Fibroblast of gingiva (primary cell): Measurements from ENCODE around the gene POLR2E.
A peak's percentile ranks its signal among the peaks of the same experiment; 100 is the strongest.

Source experiments
- DNase-seq: peaks from one replicate; pipeline ENCODE4 v3.0.0-alpha.2; 2011; ENCODE audit warnings: low read depth

The POLR2E gene

DNA sequence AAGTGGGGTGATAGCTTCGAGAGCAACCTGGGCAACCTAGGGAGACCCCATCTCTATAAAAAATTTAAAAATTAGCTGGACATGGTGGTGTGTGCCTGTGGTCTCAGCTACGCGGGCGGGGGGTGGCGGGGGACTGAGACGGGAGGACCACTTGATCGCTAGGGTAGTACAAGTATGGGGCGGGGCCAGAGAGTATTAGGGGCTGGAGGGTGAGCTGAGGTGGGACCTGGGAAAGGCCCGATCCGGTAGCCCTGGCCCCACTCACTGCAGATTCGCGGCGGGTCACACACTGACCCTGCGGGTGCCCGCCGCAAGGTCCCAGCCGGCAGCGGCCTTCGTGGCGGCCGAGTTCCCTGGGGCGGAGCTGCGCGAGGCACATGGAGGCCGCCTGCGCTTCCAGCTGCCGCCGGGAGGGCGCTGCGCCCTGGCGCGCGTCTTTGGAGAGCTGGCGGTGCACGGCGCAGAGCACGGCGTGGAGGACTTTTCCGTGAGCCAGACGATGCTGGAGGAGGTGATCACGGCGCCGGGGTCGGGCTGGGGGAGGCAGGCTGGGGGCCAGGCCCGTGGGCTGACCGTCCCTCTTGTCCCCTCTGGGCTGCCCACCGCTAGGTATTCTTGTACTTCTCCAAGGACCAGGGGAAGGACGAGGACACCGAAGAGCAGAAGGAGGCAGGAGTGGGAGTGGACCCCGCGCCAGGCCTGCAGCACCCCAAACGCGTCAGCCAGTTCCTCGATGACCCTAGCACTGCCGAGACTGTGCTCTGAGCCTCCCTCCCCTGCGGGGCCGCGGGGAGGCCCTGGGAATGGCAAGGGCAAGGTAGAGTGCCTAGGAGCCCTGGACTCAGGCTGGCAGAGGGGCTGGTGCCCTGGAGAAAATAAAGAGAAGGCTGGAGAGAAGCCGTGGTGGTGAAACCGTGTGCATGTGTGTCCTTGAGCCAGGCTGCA lies 30.2 kb downstream of the POLR2E start:
- DNase-seq, result peak; percentile 56

DNA sequence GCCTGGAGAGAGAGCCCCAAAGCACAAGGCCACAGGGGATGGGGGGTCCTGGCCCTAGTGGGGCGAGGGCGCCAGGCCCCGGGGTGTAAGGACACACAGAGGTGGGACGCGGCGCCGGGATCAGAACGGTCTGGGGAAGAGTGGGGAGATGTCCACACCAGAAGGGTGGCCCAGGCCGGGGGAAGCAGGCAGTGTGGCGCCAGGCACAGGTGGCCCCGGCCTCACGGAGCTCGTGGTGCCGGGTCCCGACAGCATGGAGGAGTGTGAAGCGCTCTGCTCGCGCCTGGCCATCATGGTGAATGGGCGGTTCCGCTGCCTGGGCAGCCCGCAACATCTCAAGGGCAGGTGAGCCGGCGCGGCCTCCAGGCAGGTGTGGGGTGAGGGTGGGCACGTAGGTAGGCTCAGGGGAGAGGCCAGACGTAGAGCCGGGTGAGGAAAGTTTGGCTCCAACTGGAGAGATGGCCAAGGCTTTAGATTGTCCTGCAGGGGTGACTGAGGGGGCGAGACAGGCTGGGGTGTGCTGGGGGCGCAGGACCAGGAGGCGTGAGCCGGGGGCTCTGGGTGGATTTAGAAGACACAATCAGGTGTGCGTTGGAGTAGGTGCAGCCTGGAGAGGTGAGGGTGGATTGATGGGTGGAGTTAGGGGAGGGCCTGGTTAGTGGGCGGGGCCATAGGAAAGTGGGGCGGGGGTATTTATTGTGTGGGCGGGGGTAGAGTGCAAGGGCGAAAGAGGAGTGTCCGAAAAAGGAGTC lies 31.1 kb downstream of the POLR2E start:
- no peak for DNase-seq

DNA sequence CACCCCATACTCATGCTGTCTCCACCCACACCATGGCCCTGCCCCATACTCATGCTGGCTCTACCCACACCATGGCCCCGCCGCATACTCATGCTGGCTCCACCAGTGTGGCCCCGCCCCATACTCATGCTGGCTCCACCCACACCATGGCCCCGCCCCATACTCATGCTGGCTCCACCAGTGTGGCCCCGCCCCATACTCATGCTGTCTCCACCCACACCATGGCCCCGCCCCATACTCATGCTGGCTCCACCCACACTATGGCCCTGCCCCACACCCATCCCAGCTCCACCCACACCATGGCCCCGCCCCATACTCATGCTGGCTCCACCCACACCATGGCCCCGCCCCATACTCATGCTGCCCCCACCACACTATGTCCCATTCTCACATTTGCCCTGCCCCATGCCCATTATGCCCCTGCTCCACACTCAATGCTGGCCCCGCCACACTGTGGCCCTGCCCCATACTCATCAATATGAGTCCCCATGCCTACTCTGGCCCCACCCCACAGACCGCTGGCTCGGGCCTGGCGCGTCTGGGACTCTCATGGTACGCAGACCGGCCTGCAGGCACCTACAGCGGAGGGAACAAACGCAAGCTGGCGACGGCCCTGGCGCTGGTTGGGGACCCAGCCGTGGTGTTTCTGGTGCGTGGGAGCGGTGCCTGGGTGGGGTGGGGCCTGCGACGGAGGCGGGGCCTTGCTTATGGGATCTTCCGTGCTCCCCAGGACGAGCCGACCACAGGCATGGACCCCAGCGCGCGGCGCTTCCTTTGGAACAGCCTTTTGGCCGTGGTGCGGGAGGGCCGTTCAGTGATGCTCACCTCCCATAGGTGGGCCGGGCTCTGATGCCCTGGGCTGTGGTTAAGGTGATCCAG lies 31.9 kb downstream of the POLR2E start:
- no peak for DNase-seq

DNA sequence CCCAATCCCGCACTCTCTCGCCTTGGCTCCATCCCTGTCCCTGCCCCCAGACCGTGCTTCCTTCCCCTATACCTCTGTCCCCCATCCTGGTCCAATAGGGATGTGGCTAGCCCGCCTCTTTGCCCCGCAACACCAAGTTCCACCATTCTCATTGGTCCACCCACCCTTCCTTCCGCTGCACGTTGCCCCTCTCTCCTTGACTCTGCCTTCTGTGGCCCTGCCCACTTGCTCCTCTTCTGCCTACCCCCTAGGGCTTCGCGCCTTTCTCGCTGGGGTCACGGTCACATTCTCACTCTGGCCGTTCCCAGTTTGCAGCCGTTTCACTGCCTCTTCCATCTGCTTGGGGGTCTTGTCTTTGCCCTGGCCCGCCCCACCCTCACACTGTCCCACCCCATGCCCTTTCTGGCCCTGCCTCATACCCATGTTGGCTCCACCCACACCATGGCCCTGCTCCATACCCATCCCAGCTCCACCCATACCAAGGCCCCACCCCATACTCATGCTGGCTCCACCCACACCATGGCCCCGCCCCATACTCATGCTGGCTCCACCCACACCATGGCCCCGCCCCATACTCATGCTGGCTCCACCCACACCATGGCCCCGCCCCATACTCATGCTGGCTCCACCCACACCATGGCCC lies 32.7 kb downstream of the POLR2E start:
- DNase-seq, result no peak

DNA sequence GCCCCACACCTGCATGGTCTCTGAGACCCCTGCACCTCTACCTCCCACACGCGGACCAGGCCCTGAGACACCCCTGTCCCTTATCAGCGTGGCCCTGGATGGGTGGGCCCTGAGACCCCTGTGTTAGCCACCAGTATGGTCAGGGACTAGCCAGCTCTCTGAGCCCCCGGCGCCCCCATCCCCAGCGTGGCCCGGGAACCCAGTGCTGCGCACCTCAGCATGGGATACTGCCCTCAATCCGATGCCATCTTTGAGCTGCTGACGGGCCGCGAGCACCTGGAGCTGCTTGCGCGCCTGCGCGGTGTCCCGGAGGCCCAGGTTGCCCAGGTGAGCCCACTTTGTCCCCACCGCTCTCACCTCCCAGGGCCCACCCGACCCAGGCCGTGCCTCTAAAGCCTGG lies 33.2 kb downstream of the POLR2E start:
- DNase-seq, result no peak

DNA sequence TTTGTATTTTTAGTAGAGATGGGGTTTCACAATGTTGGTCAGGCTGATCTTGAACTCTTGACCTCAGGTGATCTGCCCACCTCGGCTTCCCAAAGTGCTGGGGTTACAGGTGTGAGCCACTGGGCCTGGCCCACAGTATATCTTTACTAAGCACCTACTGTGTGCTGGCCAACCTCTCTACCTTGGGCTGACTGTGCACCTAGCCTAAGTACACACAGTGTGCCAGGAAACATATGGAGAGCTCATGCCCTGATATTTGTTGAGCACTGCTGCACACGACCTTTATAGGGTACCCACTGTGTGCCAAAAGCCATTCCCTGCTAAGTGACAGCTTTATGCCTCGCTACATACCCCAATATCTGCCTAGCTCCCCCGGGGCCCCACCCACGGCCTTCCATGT lies 34.5 kb downstream of the POLR2E start:
- no peak for DNase-seq

DNA sequence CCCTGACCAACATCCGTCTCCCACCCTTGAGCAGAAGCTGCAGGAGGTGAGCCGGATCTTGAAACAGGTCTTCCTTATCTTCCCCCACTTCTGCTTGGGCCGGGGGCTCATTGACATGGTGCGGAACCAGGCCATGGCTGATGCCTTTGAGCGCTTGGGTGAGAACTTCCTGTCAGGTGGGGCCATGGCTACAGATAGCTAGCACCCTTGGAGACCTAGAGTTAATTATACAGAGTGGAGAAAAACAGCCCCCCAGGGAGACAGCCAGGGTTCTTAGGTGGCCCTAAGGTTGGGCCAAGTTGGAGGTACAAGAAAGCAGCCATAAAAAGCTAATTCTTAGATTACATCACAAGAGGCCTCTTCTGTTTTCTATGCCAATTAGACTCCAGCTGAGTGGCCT lies 37.1 kb downstream of the POLR2E start:
- DNase-seq, result no peak

DNA sequence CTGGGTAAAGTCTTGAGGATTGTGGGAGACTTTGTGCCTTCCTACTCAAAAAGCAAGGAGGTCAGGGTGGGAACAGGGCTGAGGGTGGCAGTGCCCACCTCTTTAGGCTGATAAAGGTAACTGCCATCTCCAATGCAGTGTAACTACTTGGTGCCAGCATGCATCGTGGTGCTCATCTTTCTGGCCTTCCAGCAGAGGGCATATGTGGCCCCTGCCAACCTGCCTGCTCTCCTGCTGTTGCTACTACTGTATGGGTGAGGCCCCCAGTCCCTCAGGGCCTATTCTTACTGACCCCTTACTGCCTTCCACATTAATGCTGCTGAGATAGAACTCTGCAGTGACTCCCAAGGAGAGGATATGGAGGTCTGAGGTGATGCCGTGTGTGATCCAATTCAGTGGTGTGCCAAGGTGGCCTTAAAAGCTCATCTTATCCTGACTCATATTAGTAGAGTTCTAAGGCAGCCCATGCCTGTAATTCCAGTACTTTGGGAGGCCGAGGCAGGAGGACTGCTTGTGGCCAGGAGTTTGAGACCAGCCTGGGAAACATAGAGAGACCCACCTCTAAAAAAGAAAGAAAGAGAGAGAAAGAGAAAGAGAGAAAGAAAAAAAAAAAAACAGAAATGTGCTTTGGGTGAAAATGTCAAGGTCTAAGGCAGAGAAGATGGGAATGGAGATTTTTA lies 37.9 kb downstream of the POLR2E start:
- peak; percentile 73 for DNase-seq

DNA sequence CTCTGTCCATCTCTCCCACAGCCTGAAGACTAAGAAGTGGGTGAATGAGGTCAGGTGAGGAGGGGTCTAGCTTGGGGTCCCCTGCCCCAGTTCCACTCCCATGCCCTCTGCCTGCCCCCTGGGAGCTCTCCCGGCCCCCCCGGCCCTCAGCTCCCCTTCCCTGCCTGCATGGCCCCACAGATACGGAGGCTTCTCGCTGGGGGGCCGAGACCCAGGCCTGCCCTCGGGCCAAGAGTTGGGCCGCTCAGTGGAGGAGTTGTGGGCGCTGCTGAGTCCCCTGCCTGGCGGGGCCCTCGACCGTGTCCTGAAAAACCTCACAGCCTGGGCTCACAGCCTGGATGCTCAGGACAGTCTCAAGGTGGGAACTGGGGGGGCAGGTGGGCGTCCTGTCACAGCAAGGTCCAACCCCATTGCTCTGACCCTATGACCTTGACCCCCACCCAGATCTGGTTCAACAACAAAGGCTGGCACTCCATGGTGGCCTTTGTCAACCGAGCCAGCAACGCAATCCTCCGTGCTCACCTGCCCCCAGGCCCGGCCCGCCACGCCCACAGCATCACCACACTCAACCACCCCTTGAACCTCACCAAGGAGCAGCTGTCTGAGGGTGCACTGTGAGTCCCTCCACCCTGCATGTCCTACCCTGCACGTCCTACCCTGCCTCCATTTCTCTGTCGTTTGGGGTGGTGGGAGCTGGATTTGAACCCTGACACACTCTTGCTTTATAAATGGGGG lies 39.1 kb downstream of the POLR2E start:
- no peak for DNase-seq

DNA sequence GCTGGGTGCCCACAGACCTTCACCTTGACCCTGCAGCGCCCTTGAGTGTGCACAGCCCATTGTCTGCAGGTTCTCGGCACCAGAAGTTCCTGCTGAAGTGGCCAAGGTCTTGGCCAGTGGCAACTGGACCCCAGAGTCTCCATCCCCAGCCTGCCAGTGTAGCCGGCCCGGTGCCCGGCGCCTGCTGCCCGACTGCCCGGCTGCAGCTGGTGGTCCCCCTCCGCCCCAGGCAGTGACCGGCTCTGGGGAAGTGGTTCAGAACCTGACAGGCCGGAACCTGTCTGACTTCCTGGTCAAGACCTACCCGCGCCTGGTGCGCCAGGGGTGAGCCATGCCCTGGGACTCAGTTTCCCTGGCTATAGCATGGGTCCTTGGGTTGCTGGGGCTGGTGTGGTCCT lies 40.1 kb downstream of the POLR2E start:
- no peak for DNase-seq

DNA sequence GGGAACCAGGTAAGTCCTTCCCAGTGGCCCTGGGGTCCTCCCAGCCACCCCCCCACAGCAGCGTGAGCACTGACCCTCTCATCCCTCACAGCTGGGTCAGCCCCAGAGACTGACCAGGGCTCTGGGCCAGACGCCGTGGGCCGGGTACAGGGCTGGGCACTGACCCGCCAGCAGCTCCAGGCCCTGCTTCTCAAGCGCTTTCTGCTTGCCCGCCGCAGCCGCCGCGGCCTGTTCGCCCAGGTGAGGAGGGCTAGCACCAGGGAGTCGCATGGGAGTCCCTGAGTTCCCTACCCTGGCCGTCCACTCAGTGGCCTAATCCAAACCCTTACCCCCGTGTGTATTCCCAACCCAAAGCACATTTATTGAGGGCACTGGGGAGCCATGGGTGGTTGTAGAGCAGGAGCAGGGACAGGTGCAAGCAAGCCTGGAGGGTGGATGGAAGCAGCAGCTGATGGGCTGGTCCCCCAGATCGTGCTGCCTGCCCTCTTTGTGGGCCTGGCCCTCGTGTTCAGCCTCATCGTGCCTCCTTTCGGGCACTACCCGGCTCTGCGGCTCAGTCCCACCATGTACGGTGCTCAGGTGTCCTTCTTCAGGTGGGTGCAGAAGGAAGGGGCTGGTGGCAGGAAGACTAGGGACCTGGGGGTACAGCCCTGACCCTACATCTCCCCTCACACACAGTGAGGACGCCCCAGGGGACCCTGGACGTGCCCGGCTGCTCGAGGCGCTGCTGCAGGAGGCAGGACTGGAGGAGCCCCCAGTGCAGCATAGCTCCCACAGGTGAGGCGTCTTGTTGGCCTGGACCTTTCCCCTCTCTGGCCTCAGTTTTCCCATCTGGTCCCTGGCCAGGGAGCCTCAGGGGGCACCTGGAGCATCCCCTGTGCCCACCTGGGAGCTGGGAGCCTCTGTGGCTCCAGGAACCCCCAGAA lies 40.8 kb downstream of the POLR2E start:
- no peak for DNase-seq

DNA sequence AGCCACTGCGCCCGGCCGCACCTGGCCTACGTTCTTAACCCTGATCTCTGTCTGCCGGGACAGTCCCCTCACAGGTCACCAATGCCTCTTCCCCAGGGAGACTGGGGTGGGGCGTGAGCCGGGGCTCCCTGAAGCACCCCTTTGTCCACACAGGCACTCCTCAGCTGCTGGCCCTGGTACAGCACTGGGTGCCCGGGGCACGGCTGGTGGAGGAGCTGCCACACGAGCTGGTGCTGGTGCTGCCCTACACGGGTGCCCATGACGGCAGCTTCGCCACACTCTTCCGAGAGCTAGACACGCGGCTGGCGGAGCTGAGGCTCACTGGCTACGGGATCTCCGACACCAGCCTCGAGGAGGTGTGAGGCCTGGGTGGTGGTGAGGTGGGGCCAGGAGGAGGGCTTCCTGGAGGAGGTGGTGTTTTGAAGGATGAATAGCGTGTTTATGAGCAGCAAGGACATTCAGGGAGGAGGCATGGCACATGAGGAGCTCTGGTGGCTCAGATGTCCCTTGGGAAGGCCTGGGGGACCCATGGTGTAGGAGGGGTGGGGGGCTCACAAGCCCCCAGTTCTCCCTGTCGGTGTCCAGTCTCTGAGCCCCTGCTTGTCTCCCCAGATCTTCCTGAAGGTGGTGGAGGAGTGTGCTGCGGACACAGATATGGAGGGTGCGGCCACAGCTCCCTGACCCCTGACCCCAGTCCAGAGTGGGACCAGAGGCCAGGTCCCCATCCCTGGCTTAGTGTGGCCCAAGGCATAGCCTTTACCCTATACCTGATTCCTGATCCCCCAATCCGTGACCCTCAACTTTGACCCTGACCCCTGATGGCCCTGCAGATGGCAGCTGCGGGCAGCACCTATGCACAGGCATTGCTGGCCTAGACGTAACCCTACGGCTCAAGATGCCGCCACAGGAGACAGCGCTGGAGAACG lies 41.7 kb downstream of the POLR2E start:
- DNase-seq, result no peak

DNA sequence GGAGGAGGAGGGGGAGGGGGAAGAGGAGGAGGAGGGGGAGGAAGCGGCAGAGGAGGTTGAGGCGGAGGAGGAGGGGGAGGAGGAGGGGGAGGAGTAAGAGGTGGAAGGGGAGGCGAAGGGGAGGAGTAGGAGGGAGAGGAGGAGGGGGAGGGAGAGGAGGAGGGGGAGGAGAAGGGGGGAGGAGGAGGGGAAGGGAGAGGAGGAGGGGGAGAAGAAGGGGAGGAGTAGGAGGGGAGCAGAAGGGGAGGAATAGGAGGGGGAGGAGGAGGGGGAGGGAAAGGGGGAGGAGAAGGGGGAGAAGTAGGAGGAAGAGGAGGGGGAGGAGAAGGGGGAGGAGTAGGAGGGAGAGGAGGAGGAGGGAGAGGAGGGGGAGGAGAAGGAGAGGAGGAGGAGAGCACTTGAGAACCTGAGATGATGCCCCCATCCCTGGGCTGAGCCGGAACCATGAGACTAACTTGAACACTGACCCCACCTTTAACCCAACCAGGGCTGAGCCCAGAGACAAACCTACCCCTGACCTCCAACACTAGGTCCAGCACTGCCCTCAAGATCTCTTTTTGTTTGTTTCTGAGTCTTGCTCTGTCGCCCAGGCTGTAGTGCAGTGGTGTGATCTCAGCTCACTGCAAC lies 42.7 kb downstream of the POLR2E start:
- DNase-seq, result no peak

DNA sequence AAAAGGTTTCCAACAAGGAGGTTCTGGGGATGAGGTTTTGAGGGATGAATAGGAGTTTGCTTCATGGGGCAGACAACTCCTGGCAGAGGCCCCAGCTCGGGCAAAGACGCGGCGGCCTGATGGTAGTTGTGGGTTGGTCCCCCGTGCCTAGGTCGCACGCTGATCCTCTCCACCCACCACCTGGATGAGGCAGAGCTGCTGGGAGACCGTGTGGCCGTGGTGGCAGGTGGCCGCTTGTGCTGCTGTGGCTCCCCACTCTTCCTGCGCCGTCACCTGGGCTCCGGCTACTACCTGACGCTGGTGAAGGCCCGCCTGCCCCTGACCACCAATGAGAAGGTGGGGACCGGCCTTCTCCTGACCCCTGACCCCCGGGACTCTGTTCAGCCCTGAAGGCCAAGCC lies 43.4 kb downstream of the POLR2E start:
- DNase-seq, result no peak

DNA sequence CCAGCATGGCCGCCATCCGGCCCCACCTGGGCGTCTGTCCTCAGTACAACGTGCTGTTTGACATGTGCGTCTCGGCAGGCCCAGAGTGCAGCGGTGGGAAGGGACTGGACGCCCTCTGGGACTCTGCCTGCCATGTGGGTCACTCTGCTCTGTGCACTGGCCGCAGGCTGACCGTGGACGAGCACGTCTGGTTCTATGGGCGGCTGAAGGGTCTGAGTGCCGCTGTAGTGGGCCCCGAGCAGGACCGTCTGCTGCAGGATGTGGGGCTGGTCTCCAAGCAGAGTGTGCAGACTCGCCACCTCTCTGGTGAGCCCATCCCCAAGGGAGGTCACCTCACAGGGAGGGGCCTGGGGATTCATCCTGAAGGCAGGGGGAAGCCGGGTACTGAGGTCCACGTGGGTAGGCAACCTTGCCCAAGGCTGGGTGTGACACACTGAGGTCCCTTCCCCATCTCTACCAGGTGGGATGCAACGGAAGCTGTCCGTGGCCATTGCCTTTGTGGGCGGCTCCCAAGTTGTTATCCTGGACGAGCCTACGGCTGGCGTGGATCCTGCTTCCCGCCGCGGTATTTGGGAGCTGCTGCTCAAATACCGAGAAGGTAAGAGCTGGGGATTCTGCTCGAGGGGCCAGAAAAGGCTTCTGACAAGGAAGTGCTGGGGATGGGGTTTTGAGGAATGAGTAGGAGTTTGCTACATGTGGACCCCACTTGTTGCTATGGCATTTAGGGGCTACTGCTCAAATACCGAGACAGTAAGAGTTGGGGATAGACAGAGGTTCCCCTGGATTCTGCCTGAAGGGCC lies 44.0 kb downstream of the POLR2E start:
- DNase-seq, result no peak

DNA sequence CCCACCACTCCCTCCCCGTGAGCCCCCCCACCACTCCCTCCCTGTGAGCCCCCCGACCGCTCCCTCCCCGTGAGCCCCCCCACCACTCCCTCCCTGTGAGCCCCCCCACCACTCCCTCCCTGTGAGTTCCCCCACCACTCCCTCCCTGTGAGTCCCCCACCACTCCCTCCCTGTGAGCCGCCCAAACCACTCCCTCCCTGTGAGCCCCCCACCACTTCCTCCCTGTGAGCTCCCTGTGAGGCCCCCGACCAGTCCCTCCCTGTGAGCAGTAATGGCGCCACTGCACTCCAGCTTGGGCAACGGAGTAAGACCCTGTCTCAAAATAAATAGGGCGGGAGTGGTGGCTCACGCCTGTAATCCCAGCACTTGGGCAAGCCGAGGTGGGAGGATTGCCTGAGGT lies 45.4 kb downstream of the POLR2E start:
- DNase-seq, result no peak

DNA sequence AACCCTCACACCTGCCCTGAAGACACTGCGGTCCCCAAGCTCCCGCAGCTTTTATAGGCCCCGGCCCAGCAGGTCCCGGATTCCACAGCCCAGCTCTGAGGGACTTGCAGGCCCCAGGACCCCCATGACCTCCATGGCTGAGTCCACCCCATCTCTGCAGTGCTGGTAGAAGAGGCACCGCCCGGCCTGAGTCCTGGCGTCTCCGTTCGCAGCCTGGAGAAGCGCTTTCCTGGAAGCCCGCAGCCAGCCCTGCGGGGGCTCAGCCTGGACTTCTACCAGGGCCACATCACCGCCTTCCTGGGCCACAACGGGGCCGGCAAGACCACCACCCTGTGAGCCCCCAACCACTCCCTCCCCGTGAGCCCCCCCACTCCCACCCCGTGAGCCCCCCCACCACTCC lies 46.1 kb downstream of the POLR2E start:
- DNase-seq, result no peak
